GM12865 (cell line): ENCODE measurements around the gene RAVER2.

Experiments used
- DNase-seq: peaks from one replicate; pipeline ENCODE4 v3.0.0; 2010; ENCODE audit warnings: low read depth
- H3K4me3 ChIP-seq: 2 replicates; pipeline ENCODE4 v1.5.1; 2011; ENCODE audit warnings: mild to moderate bottlenecking, low read depth, low read length, control low read depth
- CTCF ChIP-seq: IDR thresholded peaks from 2 replicates; pipeline ENCODE4 v1.5.1; 2011; ENCODE audit warnings: low read length, control low read depth, low read depth, inconsistent platforms; ENCODE audit not compliant: insufficient read depth; ENCODE audit errors: missing control alignments

RAVER2 gene

GRCh38 chr1:64849942-64850341 lies 105.1 kb downstream of the RAVER2 start:
- DNase-seq: no peak
- no peak for TF ChIP-seq CTCF
- H3K4me3 ChIP-seq: no peak overlapping the region

DNA sequence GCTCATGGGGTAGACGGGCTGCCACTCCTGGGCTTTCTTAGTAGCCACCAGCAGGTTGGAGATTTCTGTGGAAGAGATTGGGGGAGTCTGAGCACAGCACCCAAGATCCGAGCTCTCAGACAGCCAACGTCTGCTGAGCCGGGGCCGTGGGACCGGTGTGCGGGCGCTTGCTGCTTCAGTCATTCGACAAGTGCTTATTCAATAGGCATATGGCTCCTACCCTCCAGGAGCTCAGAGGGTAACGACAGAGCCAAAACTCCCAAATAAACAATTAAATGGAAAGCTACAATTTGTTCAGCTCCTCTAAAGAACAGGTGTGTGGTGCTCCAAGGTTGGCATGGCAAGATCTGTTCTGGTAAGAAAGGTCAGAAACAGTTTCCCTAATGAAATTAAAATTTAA lies 106.0 kb downstream of the RAVER2 start:
- no peak overlapping the region for H3K4me3 ChIP-seq
- TF ChIP-seq CTCF: no peak
- DNase-seq: no peak

DNA sequence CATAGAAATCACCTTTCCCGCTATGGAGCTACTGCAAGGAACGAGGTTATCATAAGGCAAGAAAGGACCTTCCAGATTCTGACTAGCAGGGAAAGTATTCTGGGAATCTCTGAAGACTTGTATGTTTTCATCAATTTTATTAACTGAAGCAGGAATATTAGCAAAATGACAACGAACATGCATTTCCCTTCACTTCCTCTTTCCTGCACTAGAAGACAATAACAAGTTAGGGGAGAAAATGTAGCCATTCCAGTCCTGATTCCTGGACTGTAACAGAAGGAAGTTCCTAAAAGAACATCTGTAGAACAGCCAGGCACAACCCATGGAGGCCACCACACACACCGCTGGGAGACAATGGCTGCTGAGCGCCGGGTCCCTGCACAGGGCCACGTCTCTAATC lies 106.8 kb downstream of the RAVER2 start:
- TF ChIP-seq CTCF: no peak
- DNase-seq: no peak

DNA sequence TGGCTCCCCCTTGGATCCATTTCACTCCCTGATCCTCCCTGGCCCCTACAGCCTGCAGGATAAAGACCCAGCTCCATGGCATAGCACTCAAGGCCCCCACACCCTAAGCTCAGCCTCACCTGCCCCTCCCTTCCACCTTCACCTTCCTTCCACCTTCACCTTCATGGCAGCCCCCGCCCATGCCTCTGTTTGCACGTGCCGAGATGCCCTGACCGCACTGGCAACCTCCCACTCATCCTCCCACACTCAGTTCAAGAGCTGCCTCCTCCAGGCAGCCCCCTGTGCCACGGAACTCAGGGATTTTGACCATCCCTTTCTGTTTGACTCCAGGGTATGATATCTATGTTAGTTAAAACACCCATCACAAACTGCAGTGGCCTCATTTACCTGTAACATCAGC lies 109.8 kb downstream of the RAVER2 start:
- DNase-seq: no peak
- no peak for TF ChIP-seq CTCF
- no peak overlapping the region for H3K4me3 ChIP-seq

More for the DNA sequence above, 106.8 kb downstream of the RAVER2 start:
- H3K4me3 ChIP-seq: no peak overlapping the region

- H3K4me3 ChIP-seq: no peak overlapping the region
- no peak for TF ChIP-seq CTCF
- DNase-seq: no peak
Observed at GRCh38 chr1:64855557-64855956, 110.7 kb downstream of the RAVER2 start.

GRCh38 chr1:64856553-64856952 lies 111.7 kb downstream of the RAVER2 start:
- DNase-seq: no peak
- H3K4me3 ChIP-seq: no peak overlapping the region
- TF ChIP-seq CTCF: no peak

GRCh38 chr1:64857347-64857746 lies 112.5 kb downstream of the RAVER2 start:
- no peak overlapping the region for H3K4me3 ChIP-seq
- no peak for TF ChIP-seq CTCF

More at GRCh38 chr1:64857347-64857746, 112.5 kb downstream of the RAVER2 start:
- DNase-seq: no peak
